Retinal pigment epithelial cell (primary cell): ENCODE data around the gene LRFN2.

ENCODE experiments used
- DNase-seq: peaks from one replicate; pipeline ENCODE4 v3.0.0-alpha.2; 2010; ENCODE audit warnings: low read depth
- H3K4me3 ChIP-seq: 2 replicates; pipeline ENCODE4 v1.5.1; 2011; ENCODE audit warnings: mild to moderate bottlenecking, low read length, control low read depth, moderate library complexity
- TF ChIP-seq, protein P1 (sequence below): conservative IDR thresholded peaks from 2 replicates; pipeline ENCODE4 v1.5.1; 2011; ENCODE audit warnings: low read depth, low read length, control low read depth, inconsistent platforms

The LRFN2 gene

DNA sequence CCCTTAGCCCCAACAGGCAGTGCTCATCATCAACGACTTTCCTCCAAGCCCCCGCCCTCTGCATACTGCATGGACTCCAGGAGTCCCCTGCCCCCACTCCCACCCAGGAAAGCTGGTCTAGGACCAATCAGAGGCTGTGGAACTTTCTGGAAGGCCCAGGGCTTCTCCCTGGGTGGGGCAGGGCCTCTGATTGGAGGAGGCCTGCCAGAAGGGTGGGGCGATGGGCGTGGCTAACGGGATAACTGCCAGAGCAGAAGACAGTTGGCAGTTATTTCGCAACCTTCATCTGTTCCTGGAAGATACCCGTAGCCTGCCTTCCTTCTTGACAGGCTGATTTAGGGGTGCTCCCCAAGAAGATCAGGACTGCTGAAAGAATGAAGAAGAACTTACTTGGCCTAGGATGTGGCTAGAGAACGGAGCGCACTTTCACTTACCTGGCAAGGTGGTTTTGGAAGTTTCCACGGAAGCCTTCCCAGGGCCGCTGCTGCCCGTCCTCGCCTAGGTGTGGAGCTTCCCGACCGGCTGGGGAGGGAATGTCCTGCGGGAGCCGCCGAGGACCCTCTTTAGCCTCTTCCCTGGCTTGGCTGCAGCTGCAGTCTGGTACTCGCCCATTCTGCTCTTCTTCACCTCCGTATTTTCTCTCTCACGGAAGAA lies 209.0 kb downstream of the LRFN2 start:
- DNase-seq = no peak
- no peak overlapping the region for H3K4me3 ChIP-seq
- TF ChIP-seq, protein P1, sequence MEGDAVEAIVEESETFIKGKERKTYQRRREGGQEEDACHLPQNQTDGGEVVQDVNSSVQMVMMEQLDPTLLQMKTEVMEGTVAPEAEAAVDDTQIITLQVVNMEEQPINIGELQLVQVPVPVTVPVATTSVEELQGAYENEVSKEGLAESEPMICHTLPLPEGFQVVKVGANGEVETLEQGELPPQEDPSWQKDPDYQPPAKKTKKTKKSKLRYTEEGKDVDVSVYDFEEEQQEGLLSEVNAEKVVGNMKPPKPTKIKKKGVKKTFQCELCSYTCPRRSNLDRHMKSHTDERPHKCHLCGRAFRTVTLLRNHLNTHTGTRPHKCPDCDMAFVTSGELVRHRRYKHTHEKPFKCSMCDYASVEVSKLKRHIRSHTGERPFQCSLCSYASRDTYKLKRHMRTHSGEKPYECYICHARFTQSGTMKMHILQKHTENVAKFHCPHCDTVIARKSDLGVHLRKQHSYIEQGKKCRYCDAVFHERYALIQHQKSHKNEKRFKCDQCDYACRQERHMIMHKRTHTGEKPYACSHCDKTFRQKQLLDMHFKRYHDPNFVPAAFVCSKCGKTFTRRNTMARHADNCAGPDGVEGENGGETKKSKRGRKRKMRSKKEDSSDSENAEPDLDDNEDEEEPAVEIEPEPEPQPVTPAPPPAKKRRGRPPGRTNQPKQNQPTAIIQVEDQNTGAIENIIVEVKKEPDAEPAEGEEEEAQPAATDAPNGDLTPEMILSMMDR = no peak

DNA sequence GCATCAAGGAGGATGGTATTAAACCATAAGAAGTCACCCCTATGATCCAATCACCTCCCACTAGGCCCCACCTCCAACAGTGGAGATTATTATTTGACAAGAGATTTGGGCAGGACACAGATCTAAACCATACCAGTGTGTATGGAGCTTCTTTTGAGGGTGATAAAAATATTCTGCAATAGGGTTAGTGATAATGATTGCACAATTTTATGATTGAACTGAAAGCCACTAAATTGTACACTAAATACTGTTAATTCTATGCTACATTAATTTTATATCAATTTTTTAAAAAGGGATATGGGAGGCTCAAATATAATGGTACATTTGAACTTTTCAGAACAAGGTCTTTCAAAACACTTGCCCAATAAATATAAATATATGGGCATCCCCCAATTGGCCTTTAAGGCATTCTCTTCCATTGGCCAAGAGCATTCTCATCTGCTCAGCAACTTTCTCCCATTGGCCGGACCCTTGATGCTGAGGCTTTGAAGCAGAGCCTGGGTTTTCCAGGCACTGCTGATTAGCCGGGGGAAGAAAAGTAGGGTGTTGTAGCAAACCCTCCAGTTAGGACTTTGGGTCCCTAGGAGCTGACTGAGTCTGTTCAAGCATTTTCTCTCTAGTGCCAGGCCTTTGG lies 209.9 kb downstream of the LRFN2 start:
- TF ChIP-seq, protein P1 = no peak
- DNase-seq = no peak

DNA sequence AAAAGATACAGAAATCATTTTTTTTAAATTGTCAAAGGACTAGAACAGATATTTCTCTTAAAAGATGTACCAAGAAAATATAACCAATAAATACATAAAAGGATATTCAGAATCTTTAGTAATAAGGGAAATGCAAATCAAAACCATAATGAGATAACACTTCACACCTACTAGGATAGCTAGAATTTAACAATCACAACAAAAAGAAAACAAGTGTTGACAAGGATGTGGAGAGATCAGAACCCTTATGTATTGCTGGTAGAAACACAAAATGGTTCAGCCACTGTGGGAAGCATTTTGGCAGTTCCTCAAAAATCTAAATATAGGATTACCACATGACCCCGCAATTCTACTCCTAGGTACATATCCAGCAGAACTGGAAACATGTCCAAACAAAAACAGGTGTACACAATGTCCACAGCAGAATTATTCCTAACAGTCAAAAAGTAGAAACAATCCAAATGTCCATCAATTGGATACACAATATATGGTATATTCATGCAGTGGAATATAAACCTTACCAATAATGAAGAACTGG lies 211.0 kb downstream of the LRFN2 start:
- DNase-seq = no peak
- H3K4me3 ChIP-seq = no peak overlapping the region
- TF ChIP-seq, protein P1 = no peak

More for the DNA sequence above, 209.9 kb downstream of the LRFN2 start:
- no peak overlapping the region for H3K4me3 ChIP-seq

DNA sequence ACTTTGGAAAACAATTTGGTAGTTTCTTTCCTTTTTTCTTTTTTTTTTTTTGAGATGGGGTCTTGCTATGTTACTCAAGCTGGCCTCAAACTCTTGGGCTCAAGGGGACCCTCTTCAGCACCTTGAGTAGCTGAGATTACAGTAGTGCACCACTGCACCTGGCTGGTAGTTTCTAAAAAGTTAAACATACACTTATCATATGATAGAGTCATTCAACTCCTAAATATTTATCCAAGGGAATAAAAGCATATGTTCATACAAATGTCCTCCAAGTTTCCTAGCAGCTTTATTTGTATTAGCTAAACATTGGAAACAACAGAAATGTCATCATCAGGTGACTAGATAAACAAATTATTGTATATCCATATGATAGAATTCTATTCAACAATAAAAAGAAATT lies 213.9 kb downstream of the LRFN2 start:
- no peak overlapping the region for H3K4me3 ChIP-seq
- DNase-seq = no peak
- TF ChIP-seq, protein P1 = no peak

DNA sequence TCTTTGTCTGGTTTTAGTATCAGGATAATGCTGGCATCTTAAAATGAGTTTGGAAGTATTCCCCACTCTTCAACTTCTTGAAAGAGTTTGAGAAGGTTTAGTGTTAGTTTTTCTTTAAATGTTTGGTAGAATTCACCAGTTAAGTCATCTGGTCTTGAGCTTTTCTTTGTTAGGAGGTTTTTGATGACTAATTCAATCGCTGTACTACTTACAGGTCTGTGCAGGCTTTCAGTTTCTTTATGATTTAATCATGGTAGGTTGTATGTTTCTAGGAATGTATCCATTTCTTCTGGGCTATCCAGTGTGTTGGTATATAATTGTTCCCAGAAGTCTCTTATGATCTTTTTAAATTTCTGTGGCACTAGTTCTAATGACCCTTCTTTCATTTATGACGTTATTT lies 215.5 kb downstream of the LRFN2 start:
- no peak for DNase-seq
- TF ChIP-seq, protein P1 = no peak
- H3K4me3 ChIP-seq = no peak overlapping the region

DNA sequence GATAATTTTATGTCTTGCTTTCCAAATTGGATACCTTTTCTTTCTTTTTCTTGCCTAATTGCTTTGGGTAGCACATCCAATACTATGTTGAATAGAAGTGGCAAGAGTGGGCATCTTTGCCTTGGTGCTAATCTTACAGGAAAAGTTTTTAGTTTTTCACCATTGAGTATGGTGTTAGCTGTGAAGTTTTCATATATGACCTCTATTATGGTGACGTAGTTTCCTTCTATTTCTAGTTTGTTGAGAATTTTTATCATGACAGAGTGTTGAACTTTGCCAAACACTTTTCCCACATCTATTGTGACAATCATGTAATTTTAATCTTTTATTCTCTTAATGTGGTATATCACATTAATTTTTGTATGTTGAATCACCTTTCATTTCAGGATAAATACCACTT lies 216.1 kb downstream of the LRFN2 start:
- TF ChIP-seq, protein P1 = no peak
- H3K4me3 ChIP-seq = no peak overlapping the region
- DNase-seq = no peak

DNA sequence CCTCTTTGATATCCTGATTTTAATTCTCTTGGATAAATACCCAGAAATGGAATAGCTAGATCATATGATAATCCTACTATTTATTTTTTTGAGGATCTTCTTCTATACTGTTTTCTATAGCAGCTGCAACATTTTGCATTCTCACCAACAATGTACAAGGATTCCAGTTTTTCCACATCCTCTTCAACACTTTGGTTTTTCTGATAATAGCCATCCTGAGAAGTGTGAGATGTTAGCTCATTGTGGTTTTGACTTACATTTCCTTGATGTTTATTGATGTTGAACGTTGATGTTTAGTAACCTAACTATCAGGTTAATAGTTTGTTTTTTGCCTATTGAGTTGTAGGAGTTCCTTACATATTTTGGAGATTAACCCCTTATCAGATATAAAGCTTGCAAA lies 217.3 kb downstream of the LRFN2 start:
- no peak overlapping the region for H3K4me3 ChIP-seq
- TF ChIP-seq, protein P1 = no peak
- DNase-seq = no peak
